Progenitor cell of endocrine pancreas (in vitro differentiated cells): ENCODE measurements around the gene SEC14L1. TPM values are rescaled to one million over a fixed set of nuclear protein-coding genes. Genes with fewer than 3 reads are reported as not detected.

Experiments used
- DNase-seq: peaks from one replicate; pipeline ENCODE4 v3.0.0; 2021; ENCODE audit warnings: low spot score; ENCODE audit not compliant: unreplicated experiment
- H3K27ac Mint-ChIP-seq: 2 replicates; pipeline ENCODE4 v1.8.0; 2021; ENCODE audit warnings: mild to moderate bottlenecking, moderate library complexity, mixed read lengths
- H3K27me3 Mint-ChIP-seq: 2 replicates; pipeline ENCODE4 v1.8.0; 2021; ENCODE audit warnings: mixed read lengths
- H3K36me3 Mint-ChIP-seq: 2 replicates; pipeline ENCODE4 v1.8.0; 2022; ENCODE audit warnings: mixed read lengths; ENCODE audit not compliant: insufficient read depth
- H3K4me1 Mint-ChIP-seq: 2 replicates; pipeline ENCODE4 v1.8.0; 2021; ENCODE audit warnings: low read depth, mixed read lengths
- H3K4me3 Mint-ChIP-seq: 2 replicates; pipeline ENCODE4 v1.8.0; 2021; ENCODE audit warnings: low read depth, mild to moderate bottlenecking, moderate library complexity, mixed read lengths
- H3K9me3 Mint-ChIP-seq: 2 replicates; pipeline ENCODE4 v1.8.0; 2021; ENCODE audit warnings: low read depth, mixed read lengths
- CTCF ChIP-seq: fragments of 200-600 bp; sonication (generic); IDR thresholded peaks from one replicate; pipeline ENCODE4 v1.5.0; 2021; ENCODE audit warnings: antibody characterized with exemption, mild to moderate bottlenecking; ENCODE audit not compliant: unreplicated experiment
- total RNA-seq: library from RNA; stranded (reverse); gene quantifications from 2 replicates; pipeline ENCODE4 v1.2.1, GENCODE V29; 2021

SEC14L1 gene
- total RNA-seq, 1 donor from 2014 or later, result 90.8 TPM

- Mint-ChIP-seq H3K27me3 (no peaks in the 10 kb centered on the region), H3K36me3 (peaks cover 1% of the 10 kb centered on the region), H3K9me3 (peaks cover 8% of the 10 kb centered on the region), H3K4me3 (peak overlapping the region; percentile 72), H3K27ac (peak overlapping the region; percentile 76), H3K4me1 (peaks cover 12% of the 10 kb centered on the region)
- TF ChIP-seq CTCF, result no peak
- DNase-seq, result peak; percentile 100
Observed at GRCh38 chr17:77140166-77140877, 447 bp upstream of the SEC14L1 start.

GRCh38 chr17:77141846-77142449 lies 1.2 kb downstream of the SEC14L1 start:
- Mint-ChIP-seq H3K27ac (peak overlapping the region; percentile 77), H3K4me3 (peak overlapping the region; percentile 84), H3K36me3 (peaks cover 1% of the 10 kb centered on the region), H3K9me3 (peaks cover 8% of the 10 kb centered on the region), H3K4me1 (peaks cover 28% of the 10 kb centered on the region), H3K27me3 (no peaks in the 10 kb centered on the region)
- DNase-seq, result no peak
- TF ChIP-seq CTCF, result no peak

DNA sequence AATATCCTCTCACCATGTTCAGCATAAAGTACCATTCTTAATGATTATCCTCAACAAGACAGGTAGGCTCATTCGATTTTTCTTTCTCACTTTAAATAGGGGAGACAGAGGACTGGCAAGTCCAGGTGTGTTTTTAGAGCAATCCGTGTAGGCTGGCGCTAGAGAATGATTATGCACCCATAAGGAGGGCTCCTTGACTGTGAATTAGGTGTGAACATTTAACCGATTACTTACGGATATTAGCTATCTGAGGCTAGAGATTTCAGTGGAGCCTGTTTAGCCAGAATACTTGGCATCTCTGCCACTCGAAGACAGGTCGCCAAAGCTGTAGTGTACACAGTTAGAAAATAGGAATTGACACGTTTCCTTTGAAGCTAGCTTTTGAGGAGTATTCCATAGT lies 1.9 kb downstream of the SEC14L1 start:
- H3K4me3 Mint-ChIP-seq, result peak overlapping the region; percentile 10
- peaks cover 1% of the 10 kb centered on the region for H3K36me3 Mint-ChIP-seq
- H3K9me3 Mint-ChIP-seq, result peaks cover 3% of the 10 kb centered on the region
- H3K27ac Mint-ChIP-seq, result no peak overlapping the region
- H3K27me3 Mint-ChIP-seq, result no peaks in the 10 kb centered on the region
- no peak for DNase-seq
- H3K4me1 Mint-ChIP-seq, result peaks cover 36% of the 10 kb centered on the region
- no peak for TF ChIP-seq CTCF

- Mint-ChIP-seq H3K4me1 (peaks cover 41% of the 10 kb centered on the region), H3K36me3 (peaks cover 1% of the 10 kb centered on the region), H3K27me3 (no peaks in the 10 kb centered on the region)
Observed at GRCh38 chr17:77143306-77143705, 2.5 kb downstream of the SEC14L1 start.

DNA sequence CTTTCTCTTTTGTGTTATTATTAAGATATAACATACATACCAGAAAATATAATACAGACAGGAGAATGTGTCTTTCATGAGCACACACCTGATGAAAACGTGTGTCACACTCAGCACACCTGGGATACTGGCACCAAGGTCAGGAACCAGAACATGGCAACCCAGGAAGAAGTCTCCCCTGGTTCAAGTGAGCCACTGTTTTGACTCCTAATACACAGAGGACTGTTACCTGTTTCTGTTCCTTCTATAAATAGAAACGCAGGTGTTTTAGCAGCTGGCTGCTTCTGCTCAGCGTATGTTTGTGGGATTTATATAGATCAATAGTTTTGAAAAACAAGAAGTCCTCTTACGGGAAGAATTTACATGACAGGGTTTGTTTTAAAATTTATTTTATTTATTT lies 3.5 kb downstream of the SEC14L1 start:
- DNase-seq, result no peak
- no peaks in the 10 kb centered on the region for H3K27me3 Mint-ChIP-seq
- H3K27ac Mint-ChIP-seq, result no peak overlapping the region
- no peak for TF ChIP-seq CTCF
- H3K36me3 Mint-ChIP-seq, result peaks cover 1% of the 10 kb centered on the region
- H3K4me1 Mint-ChIP-seq, result peaks cover 48% of the 10 kb centered on the region
- H3K9me3 Mint-ChIP-seq, result no peaks in the 10 kb centered on the region
- no peak overlapping the region for H3K4me3 Mint-ChIP-seq

More at GRCh38 chr17:77143306-77143705, 2.5 kb downstream of the SEC14L1 start:
- Mint-ChIP-seq H3K27ac (no peak overlapping the region), H3K9me3 (no peaks in the 10 kb centered on the region), H3K4me3 (no peak overlapping the region)
- TF ChIP-seq CTCF, result no peak
- no peak for DNase-seq
